Superior temporal gyrus (tissue), 1 donor: Measurements from ENCODE around the gene GMFB.

Experiments used
- DNase-seq: peaks from one replicate; pipeline ENCODE4 v3.0.0-alpha.2; 2016; ENCODE audit errors: extremely low spot score

Gene GMFB

DNA sequence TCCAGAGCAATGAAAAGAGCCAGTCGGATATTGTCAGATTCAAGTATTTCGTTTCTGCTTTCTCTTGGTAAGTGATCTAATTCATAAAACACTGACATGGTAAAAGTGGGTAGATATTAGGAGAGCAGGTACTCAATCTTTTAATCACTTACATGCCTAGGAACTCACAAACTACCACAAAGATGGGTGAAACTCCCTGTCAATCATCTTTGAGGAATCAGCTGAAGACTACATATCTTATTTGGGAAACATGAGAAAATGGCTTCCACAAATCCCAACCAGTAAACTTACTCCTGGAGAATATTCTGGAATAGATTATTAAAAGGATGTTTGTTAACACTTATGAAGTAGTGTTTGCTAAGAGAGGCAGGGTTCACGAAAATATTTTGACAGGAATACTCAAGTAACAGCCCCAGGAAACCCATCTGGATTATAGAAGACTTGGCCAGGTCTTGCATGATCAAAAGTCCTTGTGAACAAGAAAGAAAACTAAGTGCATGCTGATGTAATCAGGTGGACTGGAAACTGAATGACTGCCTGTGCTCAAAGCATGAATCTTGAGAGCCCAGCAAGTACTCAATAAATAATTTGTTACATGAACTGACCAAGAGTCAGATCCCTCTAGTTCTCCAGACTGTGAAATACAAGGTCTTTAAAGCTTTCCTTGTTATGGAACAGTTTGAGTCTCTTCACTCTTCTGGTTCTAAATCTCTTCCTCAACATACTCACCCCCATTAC, 63.1 kb downstream of the GMFB start:
- no peak for DNase-seq

DNA sequence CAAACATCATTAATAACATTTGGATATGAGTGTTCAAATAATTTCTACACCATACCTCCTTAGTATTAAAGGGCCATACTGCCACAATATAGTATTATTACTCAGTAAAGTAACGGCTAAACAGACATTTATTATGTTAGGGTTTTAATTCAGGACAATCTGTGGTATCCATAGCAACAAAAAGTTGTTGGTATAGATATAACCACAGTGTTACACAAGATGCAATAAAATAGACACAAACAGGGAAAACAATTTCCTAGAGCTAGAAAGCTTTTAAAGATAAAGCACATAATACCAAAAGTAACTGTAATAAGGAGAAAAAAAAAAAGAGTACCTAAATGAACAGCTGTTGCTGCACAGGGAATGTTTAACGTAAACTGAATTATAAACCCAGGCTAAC, 63.7 kb downstream of the GMFB start:
- no peak for DNase-seq
